Measurements from ENCODE around the gene ARHGAP32.

The ARHGAP32 gene

DNA sequence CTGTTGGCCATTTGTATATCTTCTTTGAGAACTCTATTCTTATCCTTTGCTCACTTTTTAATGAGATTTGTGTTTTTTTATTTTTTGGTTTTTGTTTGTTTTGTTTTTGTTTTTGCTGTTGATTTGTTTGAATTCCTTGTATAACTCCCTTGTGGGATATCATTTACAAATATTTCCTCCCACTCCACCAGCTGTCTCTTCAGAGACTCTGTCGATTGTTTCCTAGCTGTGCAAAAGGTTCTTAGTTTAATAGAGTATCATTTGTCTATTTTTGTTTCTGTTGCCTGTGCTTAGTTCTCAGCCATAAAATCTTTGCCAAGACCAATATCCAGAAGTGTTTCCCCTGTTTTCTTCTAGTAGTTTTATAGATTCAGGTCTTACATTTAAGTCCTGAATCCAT lies 82.4 kb downstream of the ARHGAP32 start:
- TF ChIP-seq TAF1 (IDR thresholded peaks at IDR 0.05; ENCODE audit: borderline replicate concordance, insufficient read depth, low read length), result no peak
- no peak for TF ChIP-seq SIN3A (IDR thresholded peaks at IDR 0.05; ENCODE audit: borderline replicate concordance, insufficient read depth, low read length)
- TF ChIP-seq POLR2AphosphoS5 (IDR thresholded peaks at IDR 0.05; ENCODE audit: low read depth, low read length), result no peak
- TF ChIP-seq, protein P1, sequence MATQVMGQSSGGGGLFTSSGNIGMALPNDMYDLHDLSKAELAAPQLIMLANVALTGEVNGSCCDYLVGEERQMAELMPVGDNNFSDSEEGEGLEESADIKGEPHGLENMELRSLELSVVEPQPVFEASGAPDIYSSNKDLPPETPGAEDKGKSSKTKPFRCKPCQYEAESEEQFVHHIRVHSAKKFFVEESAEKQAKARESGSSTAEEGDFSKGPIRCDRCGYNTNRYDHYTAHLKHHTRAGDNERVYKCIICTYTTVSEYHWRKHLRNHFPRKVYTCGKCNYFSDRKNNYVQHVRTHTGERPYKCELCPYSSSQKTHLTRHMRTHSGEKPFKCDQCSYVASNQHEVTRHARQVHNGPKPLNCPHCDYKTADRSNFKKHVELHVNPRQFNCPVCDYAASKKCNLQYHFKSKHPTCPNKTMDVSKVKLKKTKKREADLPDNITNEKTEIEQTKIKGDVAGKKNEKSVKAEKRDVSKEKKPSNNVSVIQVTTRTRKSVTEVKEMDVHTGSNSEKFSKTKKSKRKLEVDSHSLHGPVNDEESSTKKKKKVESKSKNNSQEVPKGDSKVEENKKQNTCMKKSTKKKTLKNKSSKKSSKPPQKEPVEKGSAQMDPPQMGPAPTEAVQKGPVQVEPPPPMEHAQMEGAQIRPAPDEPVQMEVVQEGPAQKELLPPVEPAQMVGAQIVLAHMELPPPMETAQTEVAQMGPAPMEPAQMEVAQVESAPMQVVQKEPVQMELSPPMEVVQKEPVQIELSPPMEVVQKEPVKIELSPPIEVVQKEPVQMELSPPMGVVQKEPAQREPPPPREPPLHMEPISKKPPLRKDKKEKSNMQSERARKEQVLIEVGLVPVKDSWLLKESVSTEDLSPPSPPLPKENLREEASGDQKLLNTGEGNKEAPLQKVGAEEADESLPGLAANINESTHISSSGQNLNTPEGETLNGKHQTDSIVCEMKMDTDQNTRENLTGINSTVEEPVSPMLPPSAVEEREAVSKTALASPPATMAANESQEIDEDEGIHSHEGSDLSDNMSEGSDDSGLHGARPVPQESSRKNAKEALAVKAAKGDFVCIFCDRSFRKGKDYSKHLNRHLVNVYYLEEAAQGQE (IDR thresholded peaks at IDR 0.05; ENCODE audit: insufficient read depth in 1 of 2, low read depth in 2 of 2, low read length in 2 of 2), result no peak
- no peak for TF ChIP-seq FOXP2 (optimal IDR thresholded peaks at IDR 0.05; ENCODE audit: borderline replicate concordance, extremely low read depth, extremely low read length, insufficient read depth)

DNA sequence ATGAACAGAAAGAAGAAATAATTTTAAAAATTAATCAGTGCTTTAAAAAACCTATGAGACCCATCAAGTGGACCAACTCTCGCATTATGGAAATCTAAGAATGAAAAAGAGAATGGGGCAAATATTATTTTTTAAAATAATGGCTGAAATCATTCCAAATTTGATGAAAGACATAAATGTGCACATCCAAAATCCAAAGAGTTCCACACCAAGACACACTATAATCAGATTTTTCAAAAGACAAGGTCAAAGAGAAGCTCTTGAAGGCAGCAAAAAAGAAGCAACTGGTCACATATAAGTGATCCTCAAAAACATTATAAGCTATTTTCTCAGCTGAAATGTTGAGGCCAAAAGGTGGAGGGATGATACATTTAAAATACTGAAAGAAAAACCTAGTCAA lies 85.3 kb downstream of the ARHGAP32 start:
- TF ChIP-seq, protein P1 (IDR thresholded peaks at IDR 0.05; ENCODE audit: insufficient read depth in 1 of 2, low read depth in 2 of 2, low read length in 2 of 2), result no peak
- no peak for TF ChIP-seq FOXP2 (optimal IDR thresholded peaks at IDR 0.05; ENCODE audit: borderline replicate concordance, extremely low read depth, extremely low read length, insufficient read depth)
- no peak for TF ChIP-seq TAF1 (IDR thresholded peaks at IDR 0.05; ENCODE audit: borderline replicate concordance, insufficient read depth, low read length)
- no peak for TF ChIP-seq POLR2AphosphoS5 (IDR thresholded peaks at IDR 0.05; ENCODE audit: low read depth, low read length)
- TF ChIP-seq SIN3A (IDR thresholded peaks at IDR 0.05; ENCODE audit: borderline replicate concordance, insufficient read depth, low read length), result no peak

DNA sequence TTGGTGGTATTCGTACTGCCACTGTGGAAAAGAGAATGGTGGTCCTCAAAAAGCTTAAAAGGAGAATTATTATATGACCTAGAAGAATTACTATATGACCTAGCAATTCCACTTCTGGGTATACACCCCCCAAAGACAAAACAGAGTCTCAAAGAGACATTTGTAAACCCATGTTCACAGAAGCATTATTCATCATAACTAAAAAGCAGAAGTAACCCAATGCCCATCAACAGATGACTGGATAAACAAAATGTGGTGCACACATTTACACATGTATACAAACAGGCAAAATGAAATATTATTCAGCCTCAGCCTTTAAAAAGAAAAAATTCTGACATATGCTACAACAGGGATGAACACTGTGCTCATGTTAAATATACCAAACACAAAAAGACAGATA lies 89.4 kb downstream of the ARHGAP32 start:
- no peak for TF ChIP-seq TAF1 (IDR thresholded peaks at IDR 0.05; ENCODE audit: borderline replicate concordance, insufficient read depth, low read length)
- TF ChIP-seq SIN3A (IDR thresholded peaks at IDR 0.05; ENCODE audit: borderline replicate concordance, insufficient read depth, low read length), result no peak
- no peak for TF ChIP-seq POLR2AphosphoS5 (IDR thresholded peaks at IDR 0.05; ENCODE audit: low read depth, low read length)
- no peak for TF ChIP-seq FOXP2 (optimal IDR thresholded peaks at IDR 0.05; ENCODE audit: borderline replicate concordance, extremely low read depth, extremely low read length, insufficient read depth)
- TF ChIP-seq, protein P1 (IDR thresholded peaks at IDR 0.05; ENCODE audit: insufficient read depth in 1 of 2, low read depth in 2 of 2, low read length in 2 of 2), result no peak

DNA sequence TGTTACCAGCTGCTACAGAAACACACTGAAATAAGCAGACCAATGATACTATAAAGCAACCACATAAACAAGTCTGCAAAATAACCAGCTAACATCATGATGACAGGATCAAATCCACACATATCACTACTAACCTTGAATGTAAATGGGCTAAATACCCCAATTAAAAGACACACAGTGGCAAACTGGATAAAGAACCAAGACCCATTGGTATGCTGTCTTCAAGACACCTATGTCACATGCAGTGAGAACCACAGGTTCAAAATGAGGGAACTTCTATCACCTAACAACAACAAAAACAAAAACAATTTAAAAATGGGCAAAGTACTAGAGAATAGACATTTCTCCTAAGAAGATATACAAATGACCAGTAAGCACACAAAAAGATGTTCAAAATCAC lies 89.9 kb downstream of the ARHGAP32 start:
- TF ChIP-seq TAF1 (IDR thresholded peaks at IDR 0.05; ENCODE audit: borderline replicate concordance, insufficient read depth, low read length) (no peak), POLR2AphosphoS5 (IDR thresholded peaks at IDR 0.05; ENCODE audit: low read depth, low read length) (no peak), FOXP2 (optimal IDR thresholded peaks at IDR 0.05; ENCODE audit: borderline replicate concordance, extremely low read depth, extremely low read length, insufficient read depth) (no peak), SIN3A (IDR thresholded peaks at IDR 0.05; ENCODE audit: borderline replicate concordance, insufficient read depth, low read length) (no peak)
- TF ChIP-seq, protein P1 (IDR thresholded peaks at IDR 0.05; ENCODE audit: insufficient read depth in 1 of 2, low read depth in 2 of 2, low read length in 2 of 2), result no peak

DNA sequence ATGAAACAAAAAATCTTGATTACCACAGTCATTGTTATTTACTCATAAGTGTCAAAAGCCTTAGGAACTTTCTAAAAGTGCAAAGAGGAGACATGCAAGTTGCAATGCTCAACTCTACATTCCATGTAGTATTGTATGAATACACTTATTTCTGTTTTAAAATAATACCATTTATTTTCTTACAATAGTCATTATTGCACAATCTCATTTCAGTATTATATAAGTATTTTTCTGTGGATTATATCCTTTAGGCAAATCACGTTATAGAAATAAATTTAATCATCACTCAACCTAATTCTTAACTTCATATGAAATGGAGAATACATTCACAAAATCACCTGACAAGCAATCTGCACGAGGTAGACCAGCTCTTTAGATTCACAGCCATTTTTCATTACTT lies 98.8 kb downstream of the ARHGAP32 start:
- TF ChIP-seq FOXP2 (optimal IDR thresholded peaks at IDR 0.05; ENCODE audit: borderline replicate concordance, extremely low read depth, extremely low read length, insufficient read depth) (no peak), TAF1 (IDR thresholded peaks at IDR 0.05; ENCODE audit: borderline replicate concordance, insufficient read depth, low read length) (no peak), POLR2AphosphoS5 (IDR thresholded peaks at IDR 0.05; ENCODE audit: low read depth, low read length) (no peak), SIN3A (IDR thresholded peaks at IDR 0.05; ENCODE audit: borderline replicate concordance, insufficient read depth, low read length) (no peak)
- TF ChIP-seq, protein P1 (IDR thresholded peaks at IDR 0.05; ENCODE audit: insufficient read depth in 1 of 2, low read depth in 2 of 2, low read length in 2 of 2), result no peak

Data from PFSK-1 (cell line).